ENCODE measurements around the gene NCAPH2. TPM values are rescaled to one million over a fixed set of nuclear protein-coding genes. Genes with fewer than 3 reads are reported as not detected.
A peak's percentile ranks its signal among the peaks of the same experiment; 100 is the strongest.

Gene NCAPH2
- total and polyA plus RNA-seq, 2 of the 13 experiments (the other 11 are each of a cell fraction or from before 2014, with no cell fraction given): 28.1 to 64.4 TPM

DNA sequence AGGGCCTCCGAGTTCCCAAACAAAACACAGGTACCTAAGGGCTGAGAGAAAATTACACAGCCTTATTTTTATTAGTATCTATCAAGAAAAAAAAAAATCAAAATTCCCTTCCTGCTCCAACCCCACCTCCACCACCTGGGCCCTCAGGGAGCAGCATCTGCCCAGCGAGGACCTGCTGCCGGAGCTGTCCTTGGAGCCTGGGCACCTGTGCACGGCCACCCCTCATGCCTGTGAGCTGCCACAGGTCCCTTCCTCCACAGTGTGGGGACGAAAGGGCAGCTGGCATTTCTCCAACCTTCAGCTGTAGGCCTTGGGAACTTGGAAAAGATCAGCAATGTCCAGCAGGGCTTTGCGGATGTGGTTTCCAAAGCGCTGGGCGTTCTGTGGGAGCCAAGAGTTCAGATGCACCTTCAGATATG, 61.0 kb downstream of the NCAPH2 start (continued):
- TF ChIP-seq ZNF331 (CRISPR knock-in tag; IDR thresholded peaks at IDR 0.05) (peak; percentile 34; the same call in 1 of the 2 replicates), LCORL (IDR thresholded peaks at IDR 0.05) (no peak), LCORL (CRISPR knock-in tag; IDR thresholded peaks at IDR 0.05) (peak; percentile 57; the same call in 1 of the 2 replicates), HNRNPH1 (optimal IDR thresholded peaks at IDR 0.05; ENCODE audit: low read depth, low read length) (peak; percentile 2), MEIS1 (CRISPR knock-in tag; IDR thresholded peaks at IDR 0.05; ENCODE audit: borderline replicate concordance) (0 out of 2 replicates have a peak, but pooled peaks have one; percentile 42), PHF21A (CRISPR knock-in tag; IDR thresholded peaks at IDR 0.05) (peak; percentile 32; the same call in 1 of the 2 replicates), FOXA1 (IDR thresholded peaks at IDR 0.05) (no peak), FOXA1 (CRISPR knock-in tag; IDR thresholded peaks at IDR 0.05) (no peak), TEAD3 (CRISPR knock-in tag; optimal IDR thresholded peaks at IDR 0.05; ENCODE audit: borderline replicate concordance) (peak; percentile 52), MEF2D (CRISPR knock-in tag; IDR thresholded peaks at IDR 0.05) (peak; percentile 50; the same call in 1 of the 2 replicates)
- TF ChIP-seq, protein P1, sequence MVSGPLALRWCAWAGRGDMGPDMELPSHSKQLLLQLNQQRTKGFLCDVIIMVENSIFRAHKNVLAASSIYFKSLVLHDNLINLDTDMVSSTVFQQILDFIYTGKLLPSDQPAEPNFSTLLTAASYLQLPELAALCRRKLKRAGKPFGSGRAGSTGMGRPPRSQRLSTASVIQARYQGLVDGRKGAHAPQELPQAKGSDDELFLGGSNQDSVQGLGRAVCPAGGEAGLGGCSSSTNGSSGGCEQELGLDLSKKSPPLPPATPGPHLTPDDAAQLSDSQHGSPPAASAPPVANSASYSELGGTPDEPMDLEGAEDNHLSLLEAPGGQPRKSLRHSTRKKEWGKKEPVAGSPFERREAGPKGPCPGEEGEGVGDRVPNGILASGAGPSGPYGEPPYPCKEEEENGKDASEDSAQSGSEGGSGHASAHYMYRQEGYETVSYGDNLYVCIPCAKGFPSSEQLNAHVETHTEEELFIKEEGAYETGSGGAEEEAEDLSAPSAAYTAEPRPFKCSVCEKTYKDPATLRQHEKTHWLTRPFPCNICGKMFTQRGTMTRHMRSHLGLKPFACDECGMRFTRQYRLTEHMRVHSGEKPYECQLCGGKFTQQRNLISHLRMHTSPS (CRISPR knock-in tag; IDR thresholded peaks at IDR 0.05; ENCODE audit: low read depth): peak; percentile 86
- TF ChIP-seq, protein P2, sequence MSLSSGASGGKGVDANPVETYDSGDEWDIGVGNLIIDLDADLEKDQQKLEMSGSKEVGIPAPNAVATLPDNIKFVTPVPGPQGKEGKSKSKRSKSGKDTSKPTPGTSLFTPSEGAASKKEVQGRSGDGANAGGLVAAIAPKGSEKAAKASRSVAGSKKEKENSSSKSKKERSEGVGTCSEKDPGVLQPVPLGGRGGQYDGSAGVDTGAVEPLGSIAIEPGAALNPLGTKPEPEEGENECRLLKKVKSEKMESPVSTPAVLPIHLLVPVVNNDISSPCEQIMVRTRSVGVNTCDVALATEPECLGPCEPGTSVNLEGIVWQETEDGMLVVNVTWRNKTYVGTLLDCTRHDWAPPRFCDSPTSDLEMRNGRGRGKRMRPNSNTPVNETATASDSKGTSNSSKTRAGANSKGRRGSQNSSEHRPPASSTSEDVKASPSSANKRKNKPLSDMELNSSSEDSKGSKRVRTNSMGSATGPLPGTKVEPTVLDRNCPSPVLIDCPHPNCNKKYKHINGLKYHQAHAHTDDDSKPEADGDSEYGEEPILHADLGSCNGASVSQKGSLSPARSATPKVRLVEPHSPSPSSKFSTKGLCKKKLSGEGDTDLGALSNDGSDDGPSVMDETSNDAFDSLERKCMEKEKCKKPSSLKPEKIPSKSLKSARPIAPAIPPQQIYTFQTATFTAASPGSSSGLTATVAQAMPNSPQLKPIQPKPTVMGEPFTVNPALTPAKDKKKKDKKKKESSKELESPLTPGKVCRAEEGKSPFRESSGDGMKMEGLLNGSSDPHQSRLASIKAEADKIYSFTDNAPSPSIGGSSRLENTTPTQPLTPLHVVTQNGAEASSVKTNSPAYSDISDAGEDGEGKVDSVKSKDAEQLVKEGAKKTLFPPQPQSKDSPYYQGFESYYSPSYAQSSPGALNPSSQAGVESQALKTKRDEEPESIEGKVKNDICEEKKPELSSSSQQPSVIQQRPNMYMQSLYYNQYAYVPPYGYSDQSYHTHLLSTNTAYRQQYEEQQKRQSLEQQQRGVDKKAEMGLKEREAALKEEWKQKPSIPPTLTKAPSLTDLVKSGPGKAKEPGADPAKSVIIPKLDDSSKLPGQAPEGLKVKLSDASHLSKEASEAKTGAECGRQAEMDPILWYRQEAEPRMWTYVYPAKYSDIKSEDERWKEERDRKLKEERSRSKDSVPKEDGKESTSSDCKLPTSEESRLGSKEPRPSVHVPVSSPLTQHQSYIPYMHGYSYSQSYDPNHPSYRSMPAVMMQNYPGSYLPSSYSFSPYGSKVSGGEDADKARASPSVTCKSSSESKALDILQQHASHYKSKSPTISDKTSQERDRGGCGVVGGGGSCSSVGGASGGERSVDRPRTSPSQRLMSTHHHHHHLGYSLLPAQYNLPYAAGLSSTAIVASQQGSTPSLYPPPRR (CRISPR knock-in tag; IDR thresholded peaks at IDR 0.05; ENCODE audit: borderline replicate concordance): 0 out of 2 replicates have a peak, but pooled peaks have one; percentile 37
- TF ChIP-seq, protein P3, sequence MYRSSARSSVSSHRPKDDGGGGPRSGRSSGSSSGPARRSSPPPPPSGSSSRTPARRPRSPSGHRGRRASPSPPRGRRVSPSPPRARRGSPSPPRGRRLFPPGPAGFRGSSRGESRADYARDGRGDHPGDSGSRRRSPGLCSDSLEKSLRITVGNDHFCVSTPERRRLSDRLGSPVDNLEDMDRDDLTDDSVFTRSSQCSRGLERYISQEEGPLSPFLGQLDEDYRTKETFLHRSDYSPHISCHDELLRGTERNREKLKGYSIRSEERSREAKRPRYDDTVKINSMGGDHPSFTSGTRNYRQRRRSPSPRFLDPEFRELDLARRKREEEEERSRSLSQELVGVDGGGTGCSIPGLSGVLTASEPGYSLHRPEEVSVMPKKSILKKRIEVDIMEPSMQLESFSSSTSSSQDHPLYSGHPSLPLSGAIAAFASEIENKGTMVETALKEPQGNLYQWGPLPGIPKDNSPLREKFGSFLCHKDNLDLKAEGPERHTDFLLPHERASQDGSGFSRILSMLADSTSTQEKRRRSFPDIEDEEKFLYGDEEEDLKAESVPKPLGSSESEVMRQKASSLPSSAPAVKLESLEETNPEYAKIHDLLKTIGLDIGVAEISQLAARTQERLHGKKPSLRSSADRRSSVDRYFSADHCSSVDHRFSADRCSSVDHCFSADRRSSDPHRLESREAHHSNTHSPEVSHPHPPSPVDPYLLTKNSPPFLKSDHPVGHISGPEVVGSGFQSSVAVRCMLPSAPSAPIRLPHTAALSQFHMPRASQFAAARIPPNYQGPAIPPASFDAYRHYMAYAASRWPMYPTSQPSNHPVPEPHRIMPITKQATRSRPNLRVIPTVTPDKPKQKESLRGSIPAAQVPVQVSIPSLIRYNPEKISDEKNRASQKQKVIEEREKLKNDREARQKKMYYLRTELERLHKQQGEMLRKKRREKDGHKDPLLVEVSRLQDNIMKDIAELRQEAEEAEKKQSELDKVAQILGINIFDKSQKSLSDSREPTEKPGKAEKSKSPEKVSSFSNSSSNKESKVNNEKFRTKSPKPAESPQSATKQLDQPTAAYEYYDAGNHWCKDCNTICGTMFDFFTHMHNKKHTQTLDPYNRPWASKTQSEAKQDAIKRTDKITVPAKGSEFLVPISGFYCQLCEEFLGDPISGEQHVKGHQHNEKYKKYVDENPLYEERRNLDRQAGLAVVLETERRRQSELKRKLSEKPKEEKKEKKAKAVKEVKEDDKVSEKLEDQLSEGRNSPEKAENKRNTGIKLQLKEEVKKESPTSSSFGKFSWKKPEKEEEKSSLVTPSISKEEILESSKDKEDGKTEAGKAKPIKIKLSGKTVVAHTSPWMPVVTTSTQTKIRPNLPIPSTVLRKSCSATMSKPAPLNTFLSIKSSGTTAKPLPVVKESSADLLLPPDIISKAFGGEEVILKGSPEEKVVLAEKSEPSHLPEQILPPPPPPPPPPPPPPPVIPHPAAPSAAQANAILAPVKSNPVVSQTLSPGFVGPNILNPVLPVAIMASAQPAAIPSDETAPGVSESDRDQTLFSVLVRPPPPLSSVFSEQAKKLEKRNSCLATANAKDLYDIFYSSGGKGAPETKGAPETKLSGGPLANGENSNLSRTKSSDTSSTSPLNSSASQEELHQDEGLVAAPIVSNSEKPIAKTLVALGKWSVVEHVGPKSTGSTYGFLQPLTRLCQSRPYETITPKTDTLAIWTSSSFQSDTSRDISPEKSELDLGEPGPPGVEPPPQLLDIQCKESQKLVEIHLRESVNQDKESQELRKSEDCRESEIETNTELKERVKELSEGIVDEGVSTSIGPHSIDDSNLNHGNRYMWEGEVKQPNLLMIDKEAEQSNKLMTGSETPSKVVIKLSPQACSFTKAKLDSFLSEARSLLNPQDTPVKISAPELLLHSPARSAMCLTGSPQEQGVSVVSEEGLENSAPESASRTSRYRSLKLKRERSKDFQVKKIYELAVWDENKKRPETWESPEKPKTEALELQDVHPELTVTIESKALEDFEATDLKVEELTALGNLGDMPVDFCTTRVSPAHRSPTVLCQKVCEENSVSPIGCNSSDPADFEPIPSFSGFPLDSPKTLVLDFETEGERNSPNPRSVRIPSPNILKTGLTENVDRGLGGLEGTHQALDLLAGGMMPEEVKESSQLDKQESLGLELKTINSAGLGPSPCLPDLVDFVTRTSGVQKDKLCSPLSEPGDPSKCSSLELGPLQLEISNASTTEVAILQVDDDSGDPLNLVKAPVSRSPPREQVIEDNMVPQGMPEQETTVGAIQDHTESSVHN (CRISPR knock-in tag; IDR thresholded peaks at IDR 0.05): no peak

Data from HepG2 (cell line).